Activated CD4-positive, alpha-beta T cell treated with anti-CD3 and anti-CD28 coated beads, Interleukin-2, Interleukin-4, amounts not matched to agents 100 ng/mL and 50 ng/mL, durations not matched to agents 16 hours and 8 hours (primary cell): ENCODE measurements around the gene AKAP6.

ENCODE experiments used
- DNase-seq: peaks from one replicate; pipeline ENCODE4 v3.0.0-alpha.2; 2020; ENCODE audit warnings: low spot score

The AKAP6 gene

GRCh38 chr14:32584079-32584478 lies 255.0 kb downstream of the AKAP6 start:
- no peak for DNase-seq

GRCh38 chr14:32587461-32587860 lies 258.4 kb downstream of the AKAP6 start:
- no peak for DNase-seq

DNA sequence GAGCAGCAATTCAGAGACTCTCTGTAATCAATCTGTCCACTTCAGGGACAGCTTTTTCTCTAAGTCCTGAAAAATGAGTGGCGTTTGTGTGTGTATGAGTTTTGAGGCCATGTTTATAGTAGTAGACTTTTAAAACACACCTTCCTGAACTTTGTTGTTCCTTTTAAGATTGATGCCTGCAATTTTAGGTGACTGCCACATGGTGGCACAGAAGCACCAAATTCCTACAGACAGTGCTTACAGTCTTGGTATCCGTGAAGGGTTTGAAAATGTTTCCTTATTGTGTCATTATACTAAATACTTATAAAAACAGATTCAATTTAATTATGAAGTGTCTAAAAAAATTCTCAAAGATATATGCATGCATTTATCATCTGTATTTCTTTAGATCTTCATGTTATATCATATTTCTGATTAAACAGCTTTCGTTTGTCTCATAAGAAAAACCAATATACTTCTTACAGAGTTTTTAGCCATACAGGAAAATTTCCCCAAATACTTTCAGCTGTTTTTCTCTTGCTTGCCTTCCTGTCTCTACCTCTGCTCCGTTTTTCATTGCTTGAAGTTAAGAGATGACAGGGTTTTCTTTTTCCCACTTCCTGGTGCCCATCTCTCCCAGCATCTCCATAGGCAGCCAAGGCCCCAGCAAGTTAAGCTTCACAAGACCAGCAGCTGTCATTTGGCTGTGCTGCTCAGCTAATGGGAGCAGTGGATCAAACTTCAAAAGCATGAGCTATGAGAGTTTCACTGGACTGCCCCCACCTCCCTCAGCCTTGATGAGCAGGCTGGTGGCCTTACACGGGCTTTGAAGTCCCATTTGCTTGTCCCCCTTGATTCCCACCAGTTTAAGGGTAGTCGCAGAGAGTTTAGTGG lies 259.6 kb downstream of the AKAP6 start:
- DNase-seq: peak; percentile 30

DNA sequence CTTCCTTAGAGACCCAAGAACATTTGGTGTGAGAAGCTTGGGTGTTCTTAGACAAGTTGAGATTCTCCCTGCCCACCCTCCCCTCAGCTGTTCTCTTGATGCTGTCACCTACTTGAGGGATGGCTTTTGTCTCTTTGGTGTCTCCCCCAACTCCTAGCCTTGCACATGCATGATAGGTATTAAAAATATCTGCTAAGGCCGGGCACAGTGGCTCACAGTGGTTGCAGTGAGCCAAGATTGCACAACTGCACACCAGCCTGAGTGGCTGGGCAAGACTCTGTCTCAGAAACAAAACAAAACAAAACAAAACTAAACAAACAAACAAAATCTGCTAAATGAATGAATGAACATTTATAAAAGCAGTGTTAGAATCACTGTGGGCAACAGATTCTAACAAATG lies 261.1 kb downstream of the AKAP6 start:
- DNase-seq: no peak

- no peak for DNase-seq
Observed at GRCh38 chr14:32593290-32593942, 264.3 kb downstream of the AKAP6 start.

GRCh38 chr14:32594766-32595165 lies 265.7 kb downstream of the AKAP6 start:
- no peak for DNase-seq

DNA sequence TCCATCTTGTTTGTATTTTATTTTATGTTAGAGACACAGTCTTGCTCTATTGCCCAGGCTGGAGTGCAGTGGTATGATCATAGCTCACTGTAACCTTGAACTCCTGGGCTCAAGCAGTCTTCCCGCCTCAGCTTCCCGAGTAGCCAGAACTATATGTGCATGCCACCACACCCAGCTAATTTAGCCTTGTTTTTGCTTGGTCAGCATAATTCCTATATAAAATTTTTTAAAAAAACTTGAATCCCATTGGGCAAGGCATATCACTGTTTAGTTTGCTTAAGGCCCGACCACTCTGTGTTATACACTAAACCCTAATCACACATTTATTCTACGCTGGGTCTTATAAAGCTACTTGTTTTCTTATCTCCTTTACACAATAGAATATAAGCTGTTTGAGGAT lies 266.4 kb downstream of the AKAP6 start:
- no peak for DNase-seq

- DNase-seq: no peak
Observed at GRCh38 chr14:32596390-32596789, 267.3 kb downstream of the AKAP6 start.

- no peak for DNase-seq
Observed at GRCh38 chr14:32597771-32598170, 268.7 kb downstream of the AKAP6 start.

DNA sequence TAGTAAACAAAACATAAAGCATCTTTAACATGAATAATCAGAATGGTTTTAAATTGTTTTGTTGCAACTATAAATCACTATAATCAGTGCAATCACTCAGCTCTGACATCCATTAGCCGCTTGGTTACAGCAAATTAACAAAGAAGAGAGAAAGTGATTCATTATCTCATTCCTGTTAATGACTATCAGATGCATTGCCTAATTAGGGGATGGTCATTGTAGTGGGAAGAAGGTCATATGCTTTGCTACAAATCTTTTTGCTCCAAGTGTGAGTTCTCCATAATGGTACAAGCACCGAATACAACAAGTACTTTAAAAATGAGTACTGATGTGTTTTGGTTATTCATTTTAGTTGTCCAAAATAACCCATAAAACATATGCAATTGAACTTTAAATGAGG lies 272.0 kb downstream of the AKAP6 start:
- DNase-seq: no peak

DNA sequence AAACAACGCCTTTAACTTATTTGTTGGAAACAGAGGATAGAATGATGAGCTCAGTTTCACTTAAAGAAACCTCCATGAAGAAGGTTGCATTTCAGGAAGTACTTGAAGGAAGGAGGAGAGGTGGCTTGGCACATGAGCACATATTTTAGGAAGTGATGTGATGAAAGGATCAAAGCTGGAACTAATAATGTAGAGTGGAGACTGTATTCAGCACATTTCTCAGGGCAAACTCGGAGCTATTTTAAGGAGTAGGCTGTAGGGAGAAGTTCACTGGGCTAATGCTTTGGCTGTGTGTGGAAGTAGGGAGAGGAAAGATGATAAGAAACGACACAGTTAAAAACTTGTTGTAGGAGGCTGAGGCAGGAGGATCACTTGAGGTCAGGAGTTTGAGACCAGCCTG lies 272.8 kb downstream of the AKAP6 start:
- no peak for DNase-seq

- DNase-seq: no peak
Observed at GRCh38 chr14:32602699-32603098, 273.6 kb downstream of the AKAP6 start.

- no peak for DNase-seq
Observed at GRCh38 chr14:32603992-32604565, 275.0 kb downstream of the AKAP6 start.

- DNase-seq: peak; percentile 3
Observed at GRCh38 chr14:32606301-32606700, 277.2 kb downstream of the AKAP6 start.

- DNase-seq: no peak
Observed at GRCh38 chr14:32607399-32607798, 278.3 kb downstream of the AKAP6 start.

DNA sequence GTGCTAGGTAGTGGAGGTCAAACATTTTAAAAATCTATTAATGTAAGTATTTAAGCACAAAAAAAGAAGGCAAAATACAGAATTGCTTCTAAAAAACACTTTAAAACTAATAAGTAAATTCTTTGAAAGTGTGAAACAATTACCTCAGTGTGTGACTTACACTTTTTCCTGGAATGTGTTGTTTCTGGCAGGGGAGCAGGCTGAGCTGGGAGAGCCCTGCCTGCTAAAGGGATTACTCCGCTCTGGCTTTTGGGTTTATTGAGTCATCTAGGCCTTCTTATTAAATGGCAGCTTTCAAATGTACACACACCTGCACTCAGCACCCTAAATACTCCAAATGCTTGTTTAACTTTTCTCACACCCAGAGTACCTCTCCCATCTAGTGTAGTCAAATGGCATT lies 279.8 kb downstream of the AKAP6 start:
- no peak for DNase-seq

- no peak for DNase-seq
Observed at GRCh38 chr14:32609388-32609787, 280.3 kb downstream of the AKAP6 start.

GRCh38 chr14:32611752-32612151 lies 282.7 kb downstream of the AKAP6 start:
- no peak for DNase-seq

GRCh38 chr14:32618991-32619390 lies 289.9 kb downstream of the AKAP6 start:
- no peak for DNase-seq

DNA sequence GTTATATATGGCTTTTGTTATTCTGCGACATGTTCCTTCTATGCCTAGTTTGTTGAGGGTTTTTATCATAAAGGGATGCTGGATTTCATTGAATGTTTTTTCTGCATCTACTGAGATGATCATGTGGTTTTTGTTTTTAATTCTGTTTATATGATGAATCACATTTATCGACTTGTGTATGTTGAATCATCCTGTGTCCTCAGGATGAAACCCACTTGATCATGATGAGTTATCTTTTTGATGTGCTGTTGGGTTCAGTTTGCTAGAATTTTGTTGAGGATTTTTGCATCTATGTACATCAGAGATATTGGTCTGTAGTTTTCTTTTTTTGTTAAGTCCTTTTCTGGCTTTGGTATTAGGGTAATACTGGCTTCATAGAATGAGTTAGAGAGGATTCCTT lies 291.2 kb downstream of the AKAP6 start:
- DNase-seq: no peak

DNA sequence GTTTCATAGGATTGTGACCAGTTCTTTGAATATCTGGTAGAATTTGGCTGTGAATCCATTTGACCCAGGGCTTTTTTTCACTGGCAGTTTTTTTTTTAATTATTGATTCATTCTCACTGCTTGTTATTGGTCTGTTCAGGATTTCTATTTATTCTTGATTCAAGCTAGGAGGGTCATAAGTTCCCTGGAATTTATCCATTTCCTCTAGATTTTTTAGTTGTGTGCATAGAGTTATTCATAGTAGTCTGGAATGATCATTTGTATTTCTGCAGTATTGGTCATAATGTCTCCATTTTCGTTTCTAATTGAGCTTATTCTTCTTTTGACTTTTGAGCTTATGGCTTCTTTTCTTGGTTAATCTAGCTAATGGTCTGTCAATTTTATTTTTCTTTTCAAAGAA lies 291.6 kb downstream of the AKAP6 start:
- DNase-seq: no peak

DNA sequence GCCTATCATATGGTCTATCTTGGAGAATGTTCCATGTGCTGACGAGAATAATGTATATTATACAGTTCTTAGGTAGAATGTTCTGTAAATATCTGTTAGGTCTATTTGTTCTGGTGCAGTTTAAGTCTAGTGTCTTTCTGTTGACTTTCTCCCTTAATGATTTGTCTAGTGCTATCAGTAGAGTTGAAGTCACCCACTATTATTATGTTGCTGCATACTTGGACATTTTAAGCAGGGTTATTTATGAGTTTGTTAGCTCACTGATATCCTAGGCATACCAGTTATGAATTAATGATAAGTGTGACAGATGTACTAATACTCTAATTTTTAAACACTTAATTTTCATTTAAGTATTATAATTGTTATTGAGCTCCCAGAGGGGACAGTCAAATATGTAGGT lies 292.5 kb downstream of the AKAP6 start:
- no peak for DNase-seq

GRCh38 chr14:32622742-32623141 lies 293.6 kb downstream of the AKAP6 start:
- DNase-seq: no peak
